CD14-positive monocyte (primary cell): Measurements from ENCODE around the gene DNAJB12. TPM values are rescaled to one million over a fixed set of nuclear protein-coding genes. Genes with fewer than 3 reads are reported as not detected.

Experiments used
- DNase-seq, 3 donors: peaks; one replicate each; pipeline ENCODE4 v3.0.0-alpha.2; 2011 to 2022
- H2AFZ ChIP-seq: 2 replicates; pipeline ENCODE4 v1.6.0; 2012; ENCODE audit warnings: mild to moderate bottlenecking, low read depth, low read length, inconsistent platforms; ENCODE audit not compliant: insufficient read depth, poor library complexity, severe bottlenecking
- H3K27ac ChIP-seq, 2 donors: 1 replicate in 1 of 2; 2 replicates in 1 of 2; pipeline ENCODE4 v1.5.1; 2012 to 2013; ENCODE audit warnings: low read length in 2 of 2, control low read depth in 1 of 2, inconsistent platforms in 1 of 2, low read depth in 1 of 2, mild to moderate bottlenecking in 1 of 2
- H3K27me3 ChIP-seq, 2 donors: one replicate each; pipeline versions ENCODE4 v1.6.0 to v1.6.1; 2011 to 2013; ENCODE audit warnings: low read length in 2 of 2; ENCODE audit not compliant: control insufficient read depth in 2 of 2, insufficient read depth in 2 of 2
- H3K36me3 ChIP-seq, 2 donors: replicated peaks in 1 of 2; 1 replicate in 1 of 2; 2 replicates in 1 of 2; pipeline versions ENCODE4 v1.5.1 to v1.6.1; 2012 to 2013; ENCODE audit warnings: low read length in 2 of 2, control low read depth in 1 of 2, inconsistent platforms in 1 of 2, mild to moderate bottlenecking in 1 of 2; ENCODE audit not compliant: insufficient read depth in 2 of 2, control insufficient read depth in 1 of 2
- H3K4me1 ChIP-seq, 2 donors: 1 replicate in 1 of 2; 2 replicates in 1 of 2; pipeline versions ENCODE4 v1.5.1 to v1.6.1; 2012 to 2013; ENCODE audit warnings: low read length in 2 of 2, control low read depth in 1 of 2, inconsistent platforms in 1 of 2, mild to moderate bottlenecking in 1 of 2, moderate library complexity in 1 of 2; ENCODE audit not compliant: insufficient read depth in 2 of 2, control insufficient read depth in 1 of 2
- H3K4me2 ChIP-seq: replicated peaks from 2 replicates; pipeline ENCODE3; 2012; ENCODE audit warnings: low read length, moderate library complexity, mild to moderate bottlenecking; ENCODE audit not compliant: poor library complexity, severe bottlenecking; ENCODE audit errors: extremely low read depth
- H3K4me3 ChIP-seq, 3 experiments: fragments of 200-600 bp in 1 of 3; sonication (generic) in 1 of 3; replicated peaks in 1 of 3; 1 replicate in 2 of 3; 2 replicates in 1 of 3; pipeline ENCODE4 v1.5.1; 2011 to 2013; ENCODE audit warnings: low read length in 3 of 3, mild to moderate bottlenecking in 3 of 3, control low read depth in 2 of 3, low read depth in 2 of 3, inconsistent platforms in 1 of 3, moderate library complexity in 1 of 3
- H3K79me2 ChIP-seq: 2 replicates; pipeline ENCODE4 v1.6.0; 2012; ENCODE audit warnings: mild to moderate bottlenecking, control low read depth, inconsistent platforms, low read length, moderate library complexity; ENCODE audit not compliant: insufficient read depth
- H3K9ac ChIP-seq: 2 replicates; pipeline ENCODE4 v1.6.0; 2017; ENCODE audit warnings: low read length, mild to moderate bottlenecking; ENCODE audit not compliant: insufficient read depth, poor library complexity, severe bottlenecking
- H3K9me3 ChIP-seq, 2 donors: replicated peaks in 1 of 2; 1 replicate in 1 of 2; 2 replicates in 1 of 2; pipeline versions ENCODE4 v1.5.1 to v1.6.1; 2012 to 2013; ENCODE audit warnings: low read length in 2 of 2, control low read depth in 1 of 2; ENCODE audit not compliant: control insufficient read depth in 1 of 2, insufficient read depth in 1 of 2
- H4K20me1 ChIP-seq: 2 replicates; pipeline ENCODE4 v1.6.0; 2012; ENCODE audit warnings: mild to moderate bottlenecking, low read length, control low read depth, moderate library complexity; ENCODE audit not compliant: insufficient read depth
- H3K27ac Mint-ChIP-seq, 7 donors: one replicate each; pipeline ENCODE4 v1.8.0; 2020; ENCODE audit warnings: mild to moderate bottlenecking in 7 of 7, mixed read lengths in 7 of 7, moderate library complexity in 6 of 7, inconsistent platforms in 2 of 7
- H3K27me3 Mint-ChIP-seq, 3 donors: one replicate each; pipeline ENCODE4 v1.8.0; 2021 to 2022; ENCODE audit warnings: low read depth in 3 of 3, mild to moderate bottlenecking in 3 of 3, mixed read lengths in 3 of 3, moderate library complexity in 3 of 3, inconsistent platforms in 1 of 3
- H3K36me3 Mint-ChIP-seq, 2 donors: one replicate each; pipeline ENCODE4 v1.8.0; 2020; ENCODE audit warnings: mixed read lengths in 2 of 2, inconsistent platforms in 1 of 2, mild to moderate bottlenecking in 1 of 2
- H3K4me1 Mint-ChIP-seq: one replicate; pipeline ENCODE4 v1.8.0; 2020; ENCODE audit warnings: mild to moderate bottlenecking, mixed read lengths
- H3K4me3 Mint-ChIP-seq, 2 donors: one replicate each; pipeline ENCODE4 v1.8.0; 2020; ENCODE audit warnings: mild to moderate bottlenecking in 2 of 2, mixed read lengths in 2 of 2, moderate library complexity in 1 of 2
- H3K9me3 Mint-ChIP-seq, 7 donors: one replicate each; pipeline ENCODE4 v1.8.0; 2020 to 2022; ENCODE audit warnings: mixed read lengths in 7 of 7, mild to moderate bottlenecking in 6 of 7, moderate library complexity in 6 of 7, inconsistent platforms in 2 of 7
- CTCF ChIP-seq: fragments of 200-600 bp; IDR thresholded peaks from one replicate; pipeline ENCODE4 v1.8.0; 2022; ENCODE audit warnings: antibody characterized with exemption, mild to moderate bottlenecking
- WGBS: methylation state at CpG from one replicate; pipeline ENCODE4 v1.1.5; 2013; ENCODE audit warnings: missing lambda C conversion rate; ENCODE audit not compliant: insufficient coverage; 5-methylcytosine and 5-hydroxymethylcytosine counted together
- intact Hi-C, 2 donors: fragments of 100-400 bp; cut with micrococcal nuclease; formaldehyde crosslinking; loops; one replicate each; pipeline versions ENCODE4 v1.15.0 to v1.15.1; 2023
- polyA plus RNA-seq, 3 donors: library from polyadenylated mRNA; depleted of rRNA in 1 of 3; unstranded in 2 of 3; stranded (reverse) in 1 of 3; fragments of 300-500 nt in 2 of 3; fragments of >200 nt in 1 of 3; fragmentation: Illumina TruSeq in 2 of 3; gene quantifications; 1 replicate in 2 of 3; 2 replicates in 1 of 3; pipeline ENCODE4 v1.2.3, GENCODE V29; 2012 to 2021

DNAJB12 gene
- polyA plus RNA-seq, 3 donors: 26.5 to 42.5 (median 37.9) TPM

DNA sequence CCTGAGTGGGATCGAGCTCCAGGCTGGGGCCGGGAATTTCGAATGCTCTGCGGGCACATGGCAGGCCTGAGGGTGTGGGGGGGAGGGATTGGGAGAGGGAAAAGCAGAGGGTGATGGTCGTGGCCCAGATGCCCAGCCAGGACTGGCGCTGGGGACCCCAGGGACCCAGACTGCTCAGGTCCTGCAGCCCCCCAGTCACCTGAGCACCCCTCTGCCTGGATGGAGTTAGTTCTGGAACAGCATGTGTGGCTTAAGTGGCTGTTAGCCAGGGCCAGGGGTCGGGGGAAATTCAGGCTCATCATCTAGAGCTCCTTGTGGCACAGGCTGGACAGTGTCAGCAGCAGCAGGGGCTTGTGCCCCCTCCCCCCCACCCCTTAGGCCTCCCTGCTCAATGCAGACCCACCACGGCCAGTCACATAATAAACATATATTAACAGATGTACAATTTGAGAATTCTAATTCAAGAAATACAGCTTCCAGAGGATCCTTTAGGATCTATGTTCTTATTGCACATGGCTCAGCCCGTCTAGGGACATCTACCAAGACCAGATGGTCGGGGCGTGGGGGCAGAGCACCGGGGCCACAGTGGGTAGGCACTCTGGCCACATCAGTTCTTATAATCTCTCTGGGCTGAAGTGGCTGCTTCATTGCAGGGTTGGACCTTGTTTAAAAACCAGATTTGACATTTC, 22.2 kb downstream of the DNAJB12 start:
- Histone ChIP-seq H3K27me3 (no peaks in the 10 kb centered on the region), H3K27ac (peak overlapping the region; percentile 46 to 86), H3K9ac (peak overlapping the region; percentile 62), H3K4me1 (peaks cover 88 to 94% of the 10 kb centered on the region in 2 donors), H3K9me3 (no peaks in the 10 kb centered on the region), H4K20me1 (peaks cover 10% of the 10 kb centered on the region), H3K79me2 (peaks cover 6% of the 10 kb centered on the region), H2AFZ (no peak overlapping the region), H3K36me3 (peaks cover 21 to 34% of the 10 kb centered on the region in 2 donors), H3K4me3 (peak overlapping the region in 1 of 3 experiments; percentile 67), H3K4me2 (peak overlapping the region; percentile 70)
- intact Hi-C loops: loop anchor here (5.0 to 10.0 kb wide), 3 partner anchors 35 to 198 kb away; partner anchors contain the start of gene DDIT4 (in 1 of the 2)
- TF ChIP-seq CTCF: no peak
- WGBS: 9% methylated on average over 9 of the region's 12 CpGs
- Mint-ChIP-seq H3K9me3 (no peaks in the 10 kb centered on the region), H3K27ac (peak overlapping the region; percentile 50 to 97 (median 87)), H3K27me3 (peaks cover 0 to 8% (median 0%) of the 10 kb centered on the region in 3 donors), H3K4me3 (peak overlapping the region; percentile 20 to 55), H3K4me1 (peaks cover 94% of the 10 kb centered on the region), H3K36me3 (peaks cover 36 to 39% of the 10 kb centered on the region in 2 donors)
- DNase-seq: no peak

DNA sequence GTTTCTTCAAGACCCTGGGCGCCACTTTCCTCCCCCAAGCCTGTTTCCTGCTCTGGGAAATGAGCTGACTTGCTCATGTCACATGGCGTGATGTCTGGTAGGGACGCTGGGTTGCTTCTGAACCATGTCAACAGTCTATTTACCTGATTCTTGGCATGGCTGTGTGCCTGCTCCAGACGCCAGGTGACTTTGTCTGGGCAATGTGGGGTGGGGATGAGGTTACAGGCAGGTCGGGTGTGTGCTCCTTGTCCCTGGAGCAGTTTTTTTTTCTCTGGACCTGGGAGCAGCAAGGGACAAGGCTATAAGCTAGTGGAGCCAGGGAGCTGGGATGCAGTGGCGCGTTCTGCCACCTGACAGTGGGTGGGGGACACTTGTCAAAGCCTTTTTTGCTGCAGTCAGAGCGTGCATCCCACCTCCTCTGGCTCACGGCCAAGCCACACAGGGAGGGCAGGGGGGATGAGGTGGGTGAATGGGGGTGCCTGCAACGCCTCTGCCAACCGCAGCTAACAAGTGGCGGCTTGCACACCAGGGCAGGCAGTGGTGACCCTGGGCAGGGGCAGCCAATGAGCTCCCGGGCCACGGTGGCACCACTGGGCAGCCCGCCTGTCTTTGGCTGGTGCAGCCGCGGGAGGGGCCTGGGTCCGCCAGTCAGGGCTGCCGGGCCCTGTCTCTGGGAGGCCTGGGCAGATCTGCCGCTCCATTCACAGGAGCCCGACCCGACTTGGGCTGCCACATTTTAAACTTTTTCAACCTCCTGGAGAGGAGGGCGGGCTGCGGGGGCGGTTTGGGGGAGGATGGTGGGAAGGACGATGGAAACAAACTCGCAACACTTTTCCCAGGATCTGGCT, 22.9 kb downstream of the DNAJB12 start:
- peaks cover 4% of the 10 kb centered on the region for H4K20me1 ChIP-seq
- Mint-ChIP-seq H3K36me3 (peaks cover 30 to 31% of the 10 kb centered on the region in 2 donors), H3K4me1 (peaks cover 91% of the 10 kb centered on the region), H3K9me3 (peaks cover 0 to under 1% (median 0%) of the 10 kb centered on the region in 7 donors), H3K4me3 (peak overlapping the region; percentile 43 to 80), H3K27me3 (peaks cover 0 to 8% (median 3%) of the 10 kb centered on the region in 3 donors), H3K27ac (peak overlapping the region; percentile 89 to 97 (median 95))
- H3K4me3 ChIP-seq: peak overlapping the region in 1 of 3 experiments; percentile 67
- intact Hi-C loops: loop anchor here (5.0 to 10.0 kb wide), 3 partner anchors 34 to 197 kb away; partner anchors contain the start of gene DDIT4 (in 1 of the 2)
- H3K36me3 ChIP-seq: peaks cover 17 to 26% of the 10 kb centered on the region in 2 donors
- peak overlapping the region; percentile 70 for H3K4me2 ChIP-seq
- peaks cover 6% of the 10 kb centered on the region for H3K79me2 ChIP-seq
- peak overlapping the region; percentile 47 for H2AFZ ChIP-seq
- peaks cover 88 to 94% of the 10 kb centered on the region in 2 donors for H3K4me1 ChIP-seq
- TF ChIP-seq CTCF: peak; percentile 65
- peak overlapping the region; percentile 60 to 86 for H3K27ac ChIP-seq
- peak overlapping the region; percentile 62 for H3K9ac ChIP-seq
- DNase-seq: peak; percentile 90 to 93 (median 93)
- under 1% methylated on average over 22 of the region's 27 CpGs for WGBS
- H3K27me3 ChIP-seq: no peaks in the 10 kb centered on the region
- no peaks in the 10 kb centered on the region for H3K9me3 ChIP-seq
